Bladder microvascular endothelial cell (primary cell): ENCODE data around the gene ORAI3. TPM values are rescaled to one million over a fixed set of nuclear protein-coding genes. Genes with fewer than 3 reads are reported as not detected.

ENCODE experiments used
- total RNA-seq: library from RNA; depleted of rRNA; stranded (reverse); fragments of >200 nt; gene quantifications from 2 replicates; pipeline ENCODE4 v1.2.3, GENCODE V29; 2014

The ORAI3 gene
- 13.5 and 16.0 TPM in 2 replicates for total RNA-seq

DNA sequence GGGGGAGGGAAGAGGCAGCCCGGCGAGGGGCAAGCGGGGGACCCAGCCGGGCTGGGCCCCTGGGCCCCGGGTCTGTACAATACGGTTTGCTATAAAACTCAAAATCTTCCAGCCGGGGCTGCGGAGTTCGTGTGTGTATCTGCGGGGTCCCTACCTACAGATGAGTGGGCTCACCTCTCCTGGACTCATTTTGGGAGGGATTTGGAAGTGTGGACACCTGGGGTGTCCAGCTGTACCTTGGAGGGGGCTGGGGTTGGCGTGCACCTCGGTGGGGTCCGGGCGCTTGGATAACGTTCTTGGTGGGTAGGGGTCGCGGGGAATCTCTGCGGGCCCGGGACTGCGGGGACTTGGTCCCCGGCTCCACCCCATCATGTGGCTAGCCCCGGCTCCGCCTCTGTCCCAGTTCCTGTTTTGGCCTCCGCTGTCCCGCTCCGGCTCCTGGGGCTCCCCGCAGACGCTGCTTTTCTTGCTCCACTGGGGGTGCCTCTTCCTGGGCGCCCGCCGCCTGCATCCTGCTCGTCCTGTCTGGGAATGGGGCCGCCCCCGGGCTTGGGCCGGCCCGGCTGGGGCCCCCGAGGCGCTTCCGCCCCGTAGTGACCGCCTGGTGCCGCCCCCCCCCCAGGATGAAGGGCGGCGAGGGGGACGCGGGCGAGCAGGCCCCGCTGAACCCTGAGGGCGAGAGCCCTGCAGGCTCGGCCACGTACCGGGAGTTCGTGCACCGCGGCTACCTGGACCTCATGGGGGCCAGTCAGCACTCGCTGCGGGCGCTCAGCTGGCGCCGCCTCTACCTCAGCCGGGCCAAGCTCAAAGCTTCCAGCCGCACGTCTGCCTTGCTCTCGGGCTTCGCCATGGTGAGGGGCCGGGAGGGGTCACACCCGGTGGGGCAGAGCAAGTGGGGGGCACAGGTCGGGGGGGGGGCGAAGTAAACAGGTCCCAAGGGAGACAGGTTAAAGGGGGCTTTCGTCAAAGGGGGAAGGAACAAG lies at the start of gene ORAI3:
Gene ORAI3 (plus strand): TSS at position 402 of the 983 bp plus-strand sequence. CDS start 222 bp downstream, at position 624.

DNA sequence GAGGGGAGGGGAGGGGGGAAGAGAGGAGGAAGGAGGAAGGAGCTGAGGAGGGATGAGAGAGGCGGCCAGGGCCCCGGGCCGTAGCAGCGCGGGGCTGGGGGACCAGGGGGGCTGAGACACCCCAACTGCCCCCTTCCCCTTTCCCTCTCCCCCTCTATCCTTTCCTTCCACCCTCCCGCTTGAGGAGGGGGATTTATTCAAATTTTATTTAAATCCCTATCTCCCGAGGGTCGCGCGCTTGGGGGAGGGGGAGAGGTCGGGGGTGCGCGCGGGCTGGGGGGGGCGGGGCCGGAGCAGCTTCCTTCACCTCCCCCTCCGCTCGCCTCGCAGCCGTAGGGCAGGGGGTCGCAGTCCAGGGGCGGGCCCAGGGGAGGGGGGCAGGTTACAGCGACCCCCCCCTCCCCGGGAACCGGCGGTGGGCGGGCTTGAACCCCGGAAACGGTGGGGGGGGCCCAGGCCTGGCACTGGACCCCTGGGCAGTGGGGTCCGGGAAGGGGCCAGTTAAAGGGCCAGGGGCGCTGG lies 25.3 kb upstream of the ORAI3 start, which contains the start of gene FBXL19:
Gene FBXL19 (plus strand): TSS at position 19 of the 522 bp plus-strand sequence. CDS start 2,183 bp downstream, outside the sequence.

DNA sequence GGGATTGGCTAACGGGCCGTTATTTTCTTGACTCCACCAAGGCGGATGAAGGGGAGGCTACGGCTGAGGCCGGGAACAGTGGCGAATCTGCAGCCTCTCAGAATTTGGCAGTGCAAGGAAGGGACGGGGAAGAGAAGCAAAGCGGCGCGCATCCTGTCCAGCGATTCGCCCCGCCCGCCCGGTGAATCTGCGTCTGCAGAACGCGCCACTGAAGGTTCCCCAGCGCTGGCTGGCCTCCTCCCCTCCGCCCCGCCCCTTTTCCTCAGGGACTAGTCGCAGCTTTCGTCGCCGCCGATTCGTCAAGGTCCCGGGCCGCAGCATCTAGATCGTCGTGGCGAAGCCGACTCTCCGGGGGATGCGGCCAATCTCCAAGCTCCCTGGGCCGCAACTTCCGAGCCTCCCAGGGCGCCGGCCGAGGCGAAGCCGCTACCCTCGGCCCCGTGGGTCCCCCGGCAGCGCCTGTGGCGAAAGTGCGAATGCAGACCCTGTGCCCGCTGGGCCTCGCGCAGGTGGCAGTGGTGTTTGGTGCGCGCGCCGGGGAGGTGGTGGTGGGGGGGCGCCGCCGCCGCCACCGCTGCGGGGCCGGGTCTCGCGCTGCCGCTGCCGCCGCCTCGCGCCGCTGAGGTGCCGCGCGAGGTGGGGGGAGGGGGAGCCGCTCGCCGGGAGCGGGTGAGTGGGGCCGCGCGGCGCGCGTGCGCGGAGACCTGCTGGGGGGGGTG lies 8.7 kb downstream of the ORAI3 start, which contains the start of gene SETD1A:
Gene SETD1A (plus strand): TSS at position 299 of the 719 bp plus-strand sequence. CDS start 978 bp downstream, outside the sequence.

DNA sequence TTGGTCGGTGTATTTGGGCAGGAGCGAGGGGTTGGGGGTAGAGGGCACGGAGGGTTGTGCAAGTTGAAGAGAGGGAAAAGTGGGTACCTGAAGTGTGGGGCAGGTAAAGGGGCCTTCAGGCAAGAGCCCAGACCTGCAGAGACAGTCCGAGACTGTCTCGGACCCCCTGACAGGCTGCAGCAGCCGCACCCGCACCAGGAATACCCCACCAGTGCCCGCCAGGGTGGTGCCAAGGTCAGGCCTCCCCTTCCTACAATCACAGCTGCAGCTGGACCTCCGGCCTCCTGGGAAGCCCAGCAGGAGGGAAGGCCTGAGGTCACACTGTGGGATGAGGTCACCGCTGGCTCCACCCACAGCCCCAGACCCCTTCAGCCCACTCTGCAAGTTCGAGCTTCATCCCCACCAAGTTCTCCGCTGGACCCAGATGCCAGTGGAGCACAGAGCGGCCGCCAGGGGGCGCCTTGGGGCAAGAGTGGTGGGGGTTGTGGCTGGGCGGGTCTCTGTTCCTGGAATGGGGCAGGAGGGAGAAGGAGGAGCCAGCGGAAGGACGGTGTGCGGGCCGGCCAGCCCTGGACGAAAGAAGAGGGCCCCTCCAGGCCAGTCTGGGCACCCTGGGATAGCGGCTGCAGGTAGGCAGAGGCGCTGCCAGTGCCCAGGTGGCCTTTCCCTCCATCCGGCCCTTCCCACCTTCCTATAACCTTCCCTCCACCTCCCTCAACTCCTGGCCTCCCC lies 36.0 kb downstream of the ORAI3 start, which contains the start of gene HSD3B7:
Gene HSD3B7 (plus strand): TSS at position 539 of the 732 bp plus-strand sequence. CDS start 452 bp downstream, outside the sequence.

Other genes starting within 250 kb of the ORAI3 start
- 20.4 and 51.7 TPM in 2 replicates for gene SRCAP, start 249.9 kb upstream of the ORAI3 start, total RNA-seq
- gene PHKG2, start 200.6 kb upstream of the ORAI3 start, total RNA-seq = 10.7 and 15.0 TPM in 2 replicates
- 0.65 and 0.82 TPM in 2 replicates for gene CFAP119, start 187.0 kb upstream of the ORAI3 start, total RNA-seq
- 42.7 and 67.6 TPM in 2 replicates for gene RNF40, start 186.7 kb upstream of the ORAI3 start, total RNA-seq
- 3.7 and 6.2 TPM in 2 replicates for gene ZNF629, start 161.9 kb upstream of the ORAI3 start, total RNA-seq
- gene BCL7C, start 55.0 kb upstream of the ORAI3 start, total RNA-seq = 23.1 and 27.8 TPM in 2 replicates
- gene CTF1, start 52.5 kb upstream of the ORAI3 start, total RNA-seq = under 0.01 and 0.19 TPM in 2 replicates
- gene FBXL19, start 25.5 kb upstream of the ORAI3 start, total RNA-seq = 14.0 and 15.2 TPM in 2 replicates
- 1.6 and 5.4 TPM in 2 replicates for gene SETD1A, start 8.7 kb downstream of the ORAI3 start, total RNA-seq
- 17.3 and 22.2 TPM in 2 replicates for gene HSD3B7, start 36.1 kb downstream of the ORAI3 start, total RNA-seq
- gene STX1B, start 61.6 kb downstream of the ORAI3 start, total RNA-seq = 1.1 TPM in 1 of 2 replicates, not detected in the other
- 19.3 and 35.1 TPM in 2 replicates for gene STX4, start 84.5 kb downstream of the ORAI3 start, total RNA-seq
- gene ZNF668, start 125.2 kb downstream of the ORAI3 start, total RNA-seq = 5.7 and 6.3 TPM in 2 replicates
- 7.8 and 16.0 TPM in 2 replicates for gene ZNF646, start 125.4 kb downstream of the ORAI3 start, total RNA-seq
- gene PRSS53, start 139.9 kb downstream of the ORAI3 start, total RNA-seq = 0.81 and 1.6 TPM in 2 replicates
- 59.1 and 60.7 TPM in 2 replicates for gene VKORC1, start 145.7 kb downstream of the ORAI3 start, total RNA-seq
- gene BCKDK, start 159.3 kb downstream of the ORAI3 start, total RNA-seq = 12.3 and 19.4 TPM in 2 replicates
- gene KAT8, start 168.6 kb downstream of the ORAI3 start, total RNA-seq = 27.8 and 36.9 TPM in 2 replicates
- not detected in 2 replicates for gene PRSS8, start 186.7 kb downstream of the ORAI3 start, total RNA-seq
- gene PRSS36, start 201.0 kb downstream of the ORAI3 start, total RNA-seq = 0.31 TPM in 1 of 2 replicates, not detected in the other
- 29.5 and 62.4 TPM in 2 replicates for gene FUS, start 231.1 kb downstream of the ORAI3 start, total RNA-seq